Measurements from ENCODE around the gene UGT1A9. TPM values are rescaled to one million over a fixed set of nuclear protein-coding genes. Genes with fewer than 3 reads are reported as not detected.
"Not testable (repeated sequence)": the region's sequence is repeated elsewhere in the genome, so short reads cannot be mapped to it uniquely, and the experiment has no call there.

Gene UGT1A9
- total and polyA plus RNA-seq, 4 donors: 0.16 TPM; not detected in 3

DNA sequence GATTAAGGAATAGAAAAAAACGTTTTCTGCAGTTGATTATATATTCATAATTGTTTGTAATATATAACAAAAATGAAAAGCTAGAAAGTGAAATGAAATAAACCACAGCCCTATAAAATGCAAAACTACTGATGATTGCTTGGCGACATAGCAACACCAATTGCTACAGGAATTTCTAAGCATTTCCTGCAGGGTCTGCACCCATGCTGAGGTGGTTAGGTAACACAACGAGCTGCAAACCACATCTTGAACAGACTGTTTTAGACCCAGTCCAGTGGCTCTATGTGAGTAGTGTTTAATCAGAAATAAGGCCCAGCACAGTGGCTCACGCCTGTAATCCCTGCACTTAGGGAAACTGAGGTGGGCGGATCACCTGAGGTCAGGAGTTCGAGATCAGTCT is 17.2 kb upstream of the UGT1A9 start:
- H3K4me1 ChIP-seq (ENCODE audit: control insufficient read depth, insufficient read depth, low read length): no peaks in the 10 kb centered on the region
- 65% methylated on average over 5 of the region's 6 CpGs for WGBS (ENCODE audit: insufficient coverage)

DNA sequence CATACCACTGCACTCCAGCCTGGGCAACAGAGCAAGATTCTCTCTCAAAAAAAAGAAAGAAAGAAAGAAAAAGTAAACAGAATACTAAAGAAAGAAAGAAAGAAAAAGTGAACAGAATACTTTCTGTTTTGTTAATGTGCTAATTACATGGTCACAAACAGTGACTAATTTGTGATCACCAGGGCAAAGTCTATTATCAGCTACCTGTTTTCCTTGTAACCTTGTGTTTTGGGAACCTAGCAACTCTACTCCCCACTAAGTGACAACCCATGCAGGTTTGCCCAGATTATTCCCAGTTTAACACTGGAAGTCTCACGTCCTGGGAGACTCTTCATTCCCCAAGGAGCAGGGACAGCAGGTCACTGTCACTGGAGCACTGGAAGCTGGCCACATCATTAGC is 16.7 kb upstream of the UGT1A9 start:
- DNase-seq (ENCODE audit: low read depth in 4 of 6, low spot score in 6 of 6): no peak
- Histone ChIP-seq H3K4me1 (ENCODE audit: control insufficient read depth, insufficient read depth, low read length) (no peaks in the 10 kb centered on the region), H3K4me3 (ENCODE audit: low read depth, low read length) (no peak overlapping the region), H3K27me3 (ENCODE audit: control insufficient read depth, insufficient read depth, low read length) (no peaks in the 10 kb centered on the region), H3K27ac (ENCODE audit: low read depth, low read length) (no peak overlapping the region), H3K9me3 (ENCODE audit: control insufficient read depth, insufficient read depth, low read length) (no peaks in the 10 kb centered on the region), H3K36me3 (ENCODE audit: control insufficient read depth, insufficient read depth, low read length) (no peaks in the 10 kb centered on the region)
- WGBS (ENCODE audit: insufficient coverage): 43% methylated on average over 1 of the region's 1 CpG

More for the DNA sequence above, 17.2 kb upstream of the UGT1A9 start:
- DNase-seq (ENCODE audit: low read depth in 4 of 6, low spot score in 6 of 6): no peak
- Histone ChIP-seq H3K36me3 (ENCODE audit: control insufficient read depth, insufficient read depth, low read length) (no peaks in the 10 kb centered on the region), H3K4me3 (ENCODE audit: low read depth, low read length) (no peak overlapping the region), H3K27me3 (ENCODE audit: control insufficient read depth, insufficient read depth, low read length) (no peaks in the 10 kb centered on the region), H3K9me3 (ENCODE audit: control insufficient read depth, insufficient read depth, low read length) (no peaks in the 10 kb centered on the region), H3K27ac (ENCODE audit: low read depth, low read length) (no peak overlapping the region)

- not testable (repeated sequence) for H3K27ac ChIP-seq (ENCODE audit: low read depth, low read length); DNase-seq (ENCODE audit: low read depth in 4 of 6, low spot score in 6 of 6); H3K36me3 ChIP-seq (ENCODE audit: control insufficient read depth, insufficient read depth, low read length); H3K9me3 ChIP-seq (ENCODE audit: control insufficient read depth, insufficient read depth, low read length); H3K27me3 ChIP-seq (ENCODE audit: control insufficient read depth, insufficient read depth, low read length); H3K4me1 ChIP-seq (ENCODE audit: control insufficient read depth, insufficient read depth, low read length); H3K4me3 ChIP-seq (ENCODE audit: low read depth, low read length)
- WGBS (ENCODE audit: insufficient coverage): no CpG with 5 or more reads among the region's 3 CpGs
Measured at GRCh38 chr2:233655943-233656342, 15.8 kb upstream of the UGT1A9 start.

DNA sequence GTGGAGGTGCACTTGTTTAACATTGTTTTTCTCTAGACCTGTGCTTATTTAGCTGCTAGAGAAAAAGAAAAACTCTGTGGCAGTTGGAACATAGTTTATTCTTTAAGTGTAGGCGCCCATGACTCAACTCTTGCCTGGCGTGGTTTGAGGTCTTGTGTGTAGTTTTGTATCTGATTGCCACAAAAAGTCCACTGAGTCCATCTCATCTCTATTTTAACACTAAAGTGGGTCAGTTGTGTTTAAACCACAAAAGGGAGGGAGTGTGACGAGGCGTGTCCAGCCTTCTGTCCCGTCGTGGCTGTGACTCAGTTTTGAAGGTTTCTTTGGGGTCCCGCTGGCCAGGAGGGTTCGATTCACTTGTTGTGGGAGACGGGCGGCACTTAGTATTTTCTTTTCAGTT is 15.3 kb upstream of the UGT1A9 start:
- Histone ChIP-seq H3K4me1 (ENCODE audit: control insufficient read depth, insufficient read depth, low read length) (no peaks in the 10 kb centered on the region), H3K36me3 (ENCODE audit: control insufficient read depth, insufficient read depth, low read length) (no peaks in the 10 kb centered on the region), H3K27ac (ENCODE audit: low read depth, low read length) (no peak overlapping the region), H3K4me3 (ENCODE audit: low read depth, low read length) (no peak overlapping the region), H3K27me3 (ENCODE audit: control insufficient read depth, insufficient read depth, low read length) (no peaks in the 10 kb centered on the region), H3K9me3 (ENCODE audit: control insufficient read depth, insufficient read depth, low read length) (no peaks in the 10 kb centered on the region)
- DNase-seq (ENCODE audit: low read depth in 4 of 6, low spot score in 6 of 6): no peak
- 85% methylated on average over 8 of the region's 10 CpGs for WGBS (ENCODE audit: insufficient coverage)

DNA sequence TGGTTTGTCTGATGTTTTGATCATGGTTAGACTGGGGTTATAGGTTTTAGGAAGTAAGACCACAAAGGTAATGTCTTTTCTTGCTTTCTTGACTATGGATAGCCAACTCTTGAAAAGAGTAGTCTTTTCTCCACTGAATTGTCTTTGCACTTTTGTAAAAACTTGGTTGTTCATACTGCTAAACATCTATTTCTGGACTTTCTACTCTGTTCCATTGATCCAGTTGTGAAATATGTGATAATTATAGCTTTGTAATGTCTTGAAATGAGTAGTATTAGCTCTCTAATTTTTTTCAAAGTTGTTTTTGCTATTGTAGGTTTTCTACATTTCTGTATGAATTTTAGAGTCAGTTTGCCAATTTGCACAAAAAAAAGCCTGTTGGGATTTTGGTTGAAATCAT is 13.1 kb upstream of the UGT1A9 start:
- no peaks in the 10 kb centered on the region for H3K4me1 ChIP-seq (ENCODE audit: control insufficient read depth, insufficient read depth, low read length)
- no peaks in the 10 kb centered on the region for H3K9me3 ChIP-seq (ENCODE audit: control insufficient read depth, insufficient read depth, low read length)
- no peak overlapping the region for H3K27ac ChIP-seq (ENCODE audit: low read depth, low read length)
- DNase-seq (ENCODE audit: low read depth in 4 of 6, low spot score in 6 of 6): no peak
- no peak overlapping the region for H3K4me3 ChIP-seq (ENCODE audit: low read depth, low read length)
- no peaks in the 10 kb centered on the region for H3K27me3 ChIP-seq (ENCODE audit: control insufficient read depth, insufficient read depth, low read length)
- no peaks in the 10 kb centered on the region for H3K36me3 ChIP-seq (ENCODE audit: control insufficient read depth, insufficient read depth, low read length)

DNA sequence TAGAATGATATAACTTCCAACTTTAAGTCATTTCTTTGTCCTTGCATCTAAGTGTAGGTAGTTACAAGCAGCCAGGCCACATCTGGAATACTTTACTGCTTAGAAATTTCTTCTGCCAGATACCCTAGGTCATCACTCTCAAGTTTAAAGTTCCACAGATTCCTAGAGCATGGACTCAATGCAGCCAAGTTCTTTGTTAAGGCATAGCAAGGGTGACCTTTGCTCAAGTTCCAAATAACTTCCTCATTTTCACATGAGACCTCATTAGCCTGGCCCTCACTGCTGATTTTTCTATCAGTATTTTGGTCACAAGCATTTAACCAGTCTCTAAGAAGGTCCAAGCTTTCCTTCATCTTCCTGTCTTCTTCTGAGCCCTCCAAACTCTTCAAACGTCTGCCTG is 7.8 kb upstream of the UGT1A9 start:
- Histone ChIP-seq H3K4me3 (ENCODE audit: low read depth, low read length) (no peak overlapping the region), H3K4me1 (ENCODE audit: control insufficient read depth, insufficient read depth, low read length) (no peaks in the 10 kb centered on the region), H3K27me3 (ENCODE audit: control insufficient read depth, insufficient read depth, low read length) (no peaks in the 10 kb centered on the region), H3K36me3 (ENCODE audit: control insufficient read depth, insufficient read depth, low read length) (no peaks in the 10 kb centered on the region), H3K27ac (ENCODE audit: low read depth, low read length) (no peak overlapping the region), H3K9me3 (ENCODE audit: control insufficient read depth, insufficient read depth, low read length) (no peaks in the 10 kb centered on the region)
- DNase-seq (ENCODE audit: low read depth in 4 of 6, low spot score in 6 of 6): no peak
- 86% methylated on average over 1 of the region's 1 CpG for WGBS (ENCODE audit: insufficient coverage)

- Histone ChIP-seq H3K9me3 (ENCODE audit: control insufficient read depth, insufficient read depth, low read length) (no peaks in the 10 kb centered on the region), H3K27ac (ENCODE audit: low read depth, low read length) (no peak overlapping the region), H3K36me3 (ENCODE audit: control insufficient read depth, insufficient read depth, low read length) (no peaks in the 10 kb centered on the region), H3K4me1 (ENCODE audit: control insufficient read depth, insufficient read depth, low read length) (no peaks in the 10 kb centered on the region), H3K27me3 (ENCODE audit: control insufficient read depth, insufficient read depth, low read length) (no peaks in the 10 kb centered on the region), H3K4me3 (ENCODE audit: low read depth, low read length) (no peak overlapping the region)
- DNase-seq (ENCODE audit: low read depth in 4 of 6, low spot score in 6 of 6): no peak
- 80% methylated on average over 1 of the region's 4 CpGs for WGBS (ENCODE audit: insufficient coverage)
Measured at GRCh38 chr2:233668605-233669260, 3.0 kb upstream of the UGT1A9 start.

DNA sequence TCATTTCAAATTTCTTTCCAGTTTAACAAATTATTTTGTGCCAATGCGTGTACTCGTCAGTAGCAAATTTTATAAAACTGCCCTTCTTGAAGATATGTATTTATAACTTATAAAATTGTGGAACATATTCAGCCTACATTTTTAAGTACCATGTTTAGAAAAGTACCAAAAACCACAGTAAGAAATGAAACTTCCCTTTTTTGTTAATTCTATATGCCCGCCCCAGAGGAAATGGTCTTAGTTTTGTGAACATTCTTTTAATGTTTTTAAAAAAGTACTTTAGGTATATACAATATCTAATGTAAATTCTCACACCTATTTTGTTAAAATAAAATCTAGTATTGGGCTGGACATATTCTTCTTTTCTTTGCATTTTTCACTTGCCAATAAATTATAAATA is 1.2 kb downstream of the UGT1A9 start:
- WGBS (ENCODE audit: insufficient coverage): no CpG with 5 or more reads among the region's 3 CpGs
- Histone ChIP-seq H3K36me3 (ENCODE audit: control insufficient read depth, insufficient read depth, low read length) (no peaks in the 10 kb centered on the region), H3K27me3 (ENCODE audit: control insufficient read depth, insufficient read depth, low read length) (no peaks in the 10 kb centered on the region), H3K4me1 (ENCODE audit: control insufficient read depth, insufficient read depth, low read length) (no peaks in the 10 kb centered on the region), H3K27ac (ENCODE audit: low read depth, low read length) (no peak overlapping the region), H3K9me3 (ENCODE audit: control insufficient read depth, insufficient read depth, low read length) (no peaks in the 10 kb centered on the region), H3K4me3 (ENCODE audit: low read depth, low read length) (no peak overlapping the region)
- no peak for DNase-seq (ENCODE audit: low read depth in 4 of 6, low spot score in 6 of 6)

DNA sequence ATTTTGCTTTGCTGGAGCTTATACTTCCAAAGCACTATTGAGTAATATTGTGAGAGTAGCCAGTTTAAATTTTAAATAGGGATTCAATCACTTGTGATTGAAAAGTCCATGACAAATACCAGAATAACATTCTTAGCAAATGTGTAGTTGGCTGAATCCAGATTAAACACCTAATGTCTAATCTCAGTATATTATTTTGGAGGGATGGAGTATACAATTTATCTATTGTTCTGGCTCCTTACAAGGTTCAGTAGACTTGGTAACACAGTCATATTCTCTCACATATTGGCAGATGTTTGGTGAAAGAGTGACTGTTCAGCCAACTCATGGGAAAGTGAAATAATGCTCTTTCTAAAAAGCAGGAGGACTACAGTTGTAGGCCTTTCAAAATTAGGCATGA is 2.2 kb downstream of the UGT1A9 start:
- H3K9me3 ChIP-seq (ENCODE audit: control insufficient read depth, insufficient read depth, low read length): no peaks in the 10 kb centered on the region
- DNase-seq (ENCODE audit: low read depth in 4 of 6, low spot score in 6 of 6): no peak

DNA sequence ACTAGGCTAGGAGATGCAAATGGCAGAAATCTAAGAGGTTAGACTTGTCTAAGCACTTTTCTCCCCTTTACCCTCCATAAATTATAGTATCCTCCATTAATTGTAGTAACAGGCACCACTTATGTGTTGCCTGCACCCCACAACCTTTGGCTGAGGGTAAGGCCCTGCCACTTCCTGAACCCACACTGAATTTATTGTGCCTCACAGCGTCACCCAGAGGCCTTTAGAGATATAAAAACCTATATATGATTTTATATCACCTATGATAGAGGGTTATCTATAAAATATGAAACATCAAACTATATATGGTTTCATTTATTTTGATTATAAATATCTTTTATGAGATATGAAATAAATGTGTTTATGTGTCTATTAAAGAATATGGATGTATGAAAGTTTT is 2.6 kb downstream of the UGT1A9 start:
- DNase-seq (ENCODE audit: low read depth in 4 of 6, low spot score in 6 of 6): no peak
- no peaks in the 10 kb centered on the region for H3K9me3 ChIP-seq (ENCODE audit: control insufficient read depth, insufficient read depth, low read length)
- H3K4me3 ChIP-seq (ENCODE audit: low read depth, low read length): no peak overlapping the region
- no peaks in the 10 kb centered on the region for H3K36me3 ChIP-seq (ENCODE audit: control insufficient read depth, insufficient read depth, low read length)
- WGBS (ENCODE audit: insufficient coverage): no CpG with 5 or more reads among the region's 1 CpG
- no peaks in the 10 kb centered on the region for H3K4me1 ChIP-seq (ENCODE audit: control insufficient read depth, insufficient read depth, low read length)
- H3K27me3 ChIP-seq (ENCODE audit: control insufficient read depth, insufficient read depth, low read length): no peaks in the 10 kb centered on the region
- no peak overlapping the region for H3K27ac ChIP-seq (ENCODE audit: low read depth, low read length)

More for the DNA sequence above, 2.2 kb downstream of the UGT1A9 start:
- Histone ChIP-seq H3K4me3 (ENCODE audit: low read depth, low read length) (no peak overlapping the region), H3K27ac (ENCODE audit: low read depth, low read length) (no peak overlapping the region), H3K4me1 (ENCODE audit: control insufficient read depth, insufficient read depth, low read length) (no peaks in the 10 kb centered on the region), H3K27me3 (ENCODE audit: control insufficient read depth, insufficient read depth, low read length) (no peaks in the 10 kb centered on the region), H3K36me3 (ENCODE audit: control insufficient read depth, insufficient read depth, low read length) (no peaks in the 10 kb centered on the region)
